Right forelimb (tissue), 1 donor: Measurements from ENCODE around the gene TBC1D2B.

Experiments used
- DNase-seq: peaks from one replicate; pipeline ENCODE4 v3.0.0-alpha.2; 2018

The TBC1D2B gene

GRCh38 chr15:78071383-78071782 is 6.1 kb downstream of the TBC1D2B start:
- no peak for DNase-seq

- no peak for DNase-seq
Observed at GRCh38 chr15:78070049-78070700, 7.3 kb downstream of the TBC1D2B start.

GRCh38 chr15:78069462-78070029 is 8.0 kb downstream of the TBC1D2B start:
- peak; percentile 3 for DNase-seq

GRCh38 chr15:78069052-78069414 is 8.5 kb downstream of the TBC1D2B start:
- DNase-seq: no peak

- no peak for DNase-seq
Observed at GRCh38 chr15:78067328-78068228, 9.9 kb downstream of the TBC1D2B start.

- DNase-seq: peak; percentile 17
Observed at GRCh38 chr15:78065973-78066946, 11.3 kb downstream of the TBC1D2B start.

- DNase-seq: no peak
Observed at GRCh38 chr15:78065284-78065872, 12.1 kb downstream of the TBC1D2B start.

GRCh38 chr15:78064544-78064943 is 13.0 kb downstream of the TBC1D2B start:
- DNase-seq: peak; percentile 11

- DNase-seq: peak; percentile 40
Observed at GRCh38 chr15:78063970-78064385, 13.5 kb downstream of the TBC1D2B start.

- DNase-seq: no peak
Observed at GRCh38 chr15:78063217-78063616, 14.3 kb downstream of the TBC1D2B start.

GRCh38 chr15:78061963-78062427 is 15.5 kb downstream of the TBC1D2B start:
- DNase-seq: peak; percentile 40

- DNase-seq: no peak
Observed at GRCh38 chr15:78060232-78060631, 17.3 kb downstream of the TBC1D2B start.

- DNase-seq: peak; percentile 48
Observed at GRCh38 chr15:78059110-78059839, 18.2 kb downstream of the TBC1D2B start.

GRCh38 chr15:78058401-78058935 is 19.0 kb downstream of the TBC1D2B start:
- peak; percentile 26 for DNase-seq

GRCh38 chr15:78057803-78058202 is 19.7 kb downstream of the TBC1D2B start:
- DNase-seq: peak; percentile 9

- DNase-seq: peak; percentile 55
Observed at GRCh38 chr15:78056714-78057269, 20.7 kb downstream of the TBC1D2B start.

GRCh38 chr15:78055919-78056713 is 21.4 kb downstream of the TBC1D2B start:
- DNase-seq: peak; percentile 41

- DNase-seq: no peak
Observed at GRCh38 chr15:78054966-78055365, 22.5 kb downstream of the TBC1D2B start.

- no peak for DNase-seq
Observed at GRCh38 chr15:78054518-78054917, 23.0 kb downstream of the TBC1D2B start.

GRCh38 chr15:78052545-78052944 is 25.0 kb downstream of the TBC1D2B start:
- no peak for DNase-seq
